Fibroblast of gingiva (primary cell): Measurements from ENCODE around the gene RPS15A.
"Not testable (repeated sequence)": the region's sequence is repeated elsewhere in the genome, so short reads cannot be mapped to it uniquely, and the experiment has no call there.

Experiments
- DNase-seq: peaks from one replicate; pipeline ENCODE4 v3.0.0-alpha.2; 2011; ENCODE audit warnings: low read depth

RPS15A gene

DNA sequence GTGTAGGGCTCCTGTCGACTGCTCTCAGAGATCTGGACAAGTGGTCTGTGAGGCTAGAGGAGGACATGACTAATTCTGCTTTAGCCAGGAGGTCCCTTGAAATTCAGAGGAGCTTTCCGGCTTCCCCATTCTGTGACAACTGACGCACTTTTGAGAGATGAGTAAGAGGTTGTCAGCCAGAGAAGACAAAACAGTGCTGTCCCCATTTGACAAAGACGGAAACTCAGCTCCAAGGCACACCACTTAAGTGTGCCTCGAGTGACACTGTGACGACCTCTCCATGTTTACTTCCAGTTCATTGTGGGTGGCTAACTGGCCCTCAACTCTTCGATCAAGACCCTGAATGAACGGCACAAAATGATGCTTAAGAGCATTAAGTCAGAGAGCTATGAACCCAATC lies 47.3 kb downstream of the RPS15A start:
- DNase-seq: not testable (repeated sequence)

DNA sequence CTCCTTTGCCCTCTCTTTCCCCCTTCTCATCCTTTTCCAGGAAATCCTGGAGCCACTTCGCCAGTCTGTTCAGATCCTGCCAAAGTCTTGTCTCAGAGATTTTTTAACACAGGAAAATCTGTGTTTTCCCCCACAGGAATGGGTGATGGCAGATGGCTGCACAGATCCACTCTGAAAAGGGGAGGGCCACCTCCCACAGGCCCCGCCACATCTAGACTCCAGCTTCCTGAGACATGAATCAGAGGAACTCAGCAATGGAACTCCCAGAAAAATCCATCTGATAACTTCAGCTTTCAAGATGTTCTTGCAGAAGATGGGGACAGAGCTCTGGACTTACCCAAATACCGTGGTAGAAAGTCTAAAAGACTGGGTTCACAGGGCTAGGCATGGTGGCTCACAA lies 50.1 kb downstream of the RPS15A start:
- DNase-seq: not testable (repeated sequence)

DNA sequence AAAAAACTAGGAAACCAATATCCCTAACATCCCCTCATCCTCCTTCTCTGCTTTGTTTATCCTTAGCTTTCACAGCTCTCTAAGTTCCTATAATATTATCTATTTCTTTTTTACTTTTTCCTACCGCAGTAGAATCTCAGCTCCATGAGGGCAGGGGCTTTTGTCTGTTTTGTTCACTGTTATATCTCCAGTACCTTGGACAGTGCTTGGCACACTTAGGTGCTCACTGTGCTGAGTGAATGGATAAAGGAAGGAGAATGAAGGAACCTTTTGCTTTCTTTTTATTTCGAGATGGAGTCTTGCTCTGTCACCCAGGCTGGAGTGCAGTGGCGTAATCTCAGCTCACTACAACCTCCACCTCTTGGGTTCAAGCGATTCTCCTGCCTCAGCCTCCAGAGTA lies 51.4 kb downstream of the RPS15A start:
- DNase-seq: not testable (repeated sequence)

DNA sequence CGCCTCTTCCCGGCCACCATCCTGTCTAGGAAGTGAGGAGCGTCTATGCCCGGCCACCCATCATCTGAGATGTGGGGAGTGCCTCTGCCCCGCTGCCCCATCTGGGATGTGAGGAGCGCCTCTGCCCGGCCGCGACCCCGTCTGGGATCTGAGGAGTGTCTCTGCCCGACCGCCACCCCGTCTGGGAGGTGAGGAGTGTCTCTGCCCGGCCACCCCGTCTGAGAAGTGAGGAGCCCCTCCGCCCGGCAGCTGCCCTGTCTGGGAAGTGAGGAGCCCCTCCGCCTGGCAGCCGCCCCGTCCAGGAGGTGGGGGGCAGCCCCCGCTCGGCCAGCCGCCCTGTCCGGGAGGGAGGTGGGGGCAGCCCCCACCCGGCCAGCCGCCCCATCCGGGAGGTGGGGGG lies 55.9 kb downstream of the RPS15A start:
- not testable (repeated sequence) for DNase-seq
